Endothelial cell (in vitro differentiated cells): Measurements from ENCODE around the gene CACNA1D. TPM values are rescaled to one million over a fixed set of nuclear protein-coding genes. Genes with fewer than 3 reads are reported as not detected.

Source experiments
- DNase-seq: peaks from one replicate; pipeline ENCODE4 v3.0.0; 2021; ENCODE audit warnings: low spot score
- H3K27ac Mint-ChIP-seq: one replicate; pipeline ENCODE4 v1.8.0; 2021; ENCODE audit warnings: mixed read lengths, inconsistent platforms; ENCODE audit not compliant: unreplicated experiment
- H3K27me3 Mint-ChIP-seq: one replicate; pipeline ENCODE4 v1.8.0; 2021; ENCODE audit warnings: mild to moderate bottlenecking, moderate library complexity, mixed read lengths, inconsistent platforms; ENCODE audit not compliant: unreplicated experiment
- H3K36me3 Mint-ChIP-seq: one replicate; pipeline ENCODE4 v1.8.0; 2021; ENCODE audit warnings: mild to moderate bottlenecking, low read depth, mixed read lengths, inconsistent platforms; ENCODE audit not compliant: unreplicated experiment
- H3K4me1 Mint-ChIP-seq: one replicate; pipeline ENCODE4 v1.8.0; 2021; ENCODE audit warnings: mild to moderate bottlenecking, mixed read lengths, inconsistent platforms; ENCODE audit not compliant: unreplicated experiment
- H3K4me3 Mint-ChIP-seq: one replicate; pipeline ENCODE4 v1.8.0; 2021; ENCODE audit warnings: mild to moderate bottlenecking, mixed read lengths, inconsistent platforms; ENCODE audit not compliant: unreplicated experiment
- H3K9me3 Mint-ChIP-seq: one replicate; pipeline ENCODE4 v1.8.0; 2021; ENCODE audit warnings: mixed read lengths, inconsistent platforms; ENCODE audit not compliant: unreplicated experiment
- total RNA-seq: library from RNA; stranded (reverse); fragmentation: NEBNext Ultra II Directional; extraction: Animal tissue kit (Norgen Biotek cat#: 25700); gene quantifications from one replicate; pipeline ENCODE4 v1.2.1, GENCODE V29; 2021; ENCODE audit not compliant: unreplicated experiment
- TF ChIP-seq, protein P1 (sequence below): fragments of 200-600 bp; sonication (generic); IDR thresholded peaks from one replicate; pipeline ENCODE4 v1.5.0; 2021; ENCODE audit warnings: antibody characterized with exemption; ENCODE audit not compliant: unreplicated experiment

CACNA1D gene
- total RNA-seq, 1 donor from 2014 or later = 208 TPM

DNA sequence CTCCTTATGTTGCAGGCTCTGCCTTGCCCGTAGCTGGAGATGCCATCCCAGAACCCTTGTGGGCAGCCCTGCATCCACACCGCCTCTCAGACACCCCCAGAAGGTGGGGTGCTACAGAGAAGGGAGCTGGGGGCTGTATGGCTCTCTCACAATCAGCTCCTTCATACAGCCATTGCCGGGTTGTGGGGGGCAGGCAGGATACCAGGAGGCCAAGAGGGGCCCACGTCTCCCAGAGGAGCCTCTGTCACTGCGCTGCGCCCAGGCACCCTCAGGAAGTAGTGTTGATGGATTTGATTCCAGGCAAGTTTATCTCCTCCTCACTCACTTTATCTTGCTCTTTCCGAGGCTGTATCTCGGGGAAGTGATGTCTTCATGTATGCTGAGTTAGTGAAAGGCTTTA lies 180.2 kb downstream of the CACNA1D start:
- peaks cover 60% of the 10 kb centered on the region for H3K4me1 Mint-ChIP-seq
- TF ChIP-seq, protein P1, sequence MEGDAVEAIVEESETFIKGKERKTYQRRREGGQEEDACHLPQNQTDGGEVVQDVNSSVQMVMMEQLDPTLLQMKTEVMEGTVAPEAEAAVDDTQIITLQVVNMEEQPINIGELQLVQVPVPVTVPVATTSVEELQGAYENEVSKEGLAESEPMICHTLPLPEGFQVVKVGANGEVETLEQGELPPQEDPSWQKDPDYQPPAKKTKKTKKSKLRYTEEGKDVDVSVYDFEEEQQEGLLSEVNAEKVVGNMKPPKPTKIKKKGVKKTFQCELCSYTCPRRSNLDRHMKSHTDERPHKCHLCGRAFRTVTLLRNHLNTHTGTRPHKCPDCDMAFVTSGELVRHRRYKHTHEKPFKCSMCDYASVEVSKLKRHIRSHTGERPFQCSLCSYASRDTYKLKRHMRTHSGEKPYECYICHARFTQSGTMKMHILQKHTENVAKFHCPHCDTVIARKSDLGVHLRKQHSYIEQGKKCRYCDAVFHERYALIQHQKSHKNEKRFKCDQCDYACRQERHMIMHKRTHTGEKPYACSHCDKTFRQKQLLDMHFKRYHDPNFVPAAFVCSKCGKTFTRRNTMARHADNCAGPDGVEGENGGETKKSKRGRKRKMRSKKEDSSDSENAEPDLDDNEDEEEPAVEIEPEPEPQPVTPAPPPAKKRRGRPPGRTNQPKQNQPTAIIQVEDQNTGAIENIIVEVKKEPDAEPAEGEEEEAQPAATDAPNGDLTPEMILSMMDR = no peak
- DNase-seq = no peak
- no peaks in the 10 kb centered on the region for H3K9me3 Mint-ChIP-seq
- no peak overlapping the region for H3K27ac Mint-ChIP-seq
- no peaks in the 10 kb centered on the region for H3K27me3 Mint-ChIP-seq
- no peak overlapping the region for H3K4me3 Mint-ChIP-seq
- H3K36me3 Mint-ChIP-seq = peaks cover 32% of the 10 kb centered on the region

DNA sequence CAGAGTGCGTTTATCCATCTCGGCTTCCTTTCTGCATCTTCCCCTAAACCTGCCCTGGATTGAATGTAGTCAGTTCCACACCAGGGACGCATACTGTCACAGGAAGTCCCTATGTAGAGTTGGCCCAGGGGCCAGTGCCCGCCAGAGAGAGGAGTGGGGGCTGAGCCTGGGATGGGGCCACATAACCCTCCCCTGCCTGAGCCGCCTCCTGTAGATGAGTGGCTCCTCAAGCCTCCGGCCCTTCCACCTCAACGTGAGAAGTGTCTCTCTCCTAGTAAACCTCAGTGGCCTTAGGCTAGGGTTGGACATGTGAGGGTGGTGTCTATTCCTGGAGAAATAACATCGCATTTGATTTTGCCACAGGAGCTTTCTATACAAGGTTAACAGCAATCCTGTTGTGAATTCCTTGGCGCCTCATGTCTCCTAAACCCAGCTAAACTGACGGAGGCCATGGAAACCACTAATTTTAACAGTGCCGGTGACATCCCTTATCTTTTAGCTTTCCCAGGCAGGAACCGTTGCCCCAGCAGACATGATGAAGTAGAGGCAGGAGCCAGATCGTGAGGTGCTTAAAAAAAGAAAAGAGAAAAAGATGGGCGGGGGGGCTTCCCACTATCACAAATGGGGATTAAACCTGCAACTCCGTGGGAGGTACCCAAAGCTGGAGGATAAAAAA lies 180.7 kb downstream of the CACNA1D start:
- Mint-ChIP-seq H3K27ac (peak overlapping the region; percentile 1), H3K9me3 (no peaks in the 10 kb centered on the region), H3K4me3 (no peak overlapping the region), H3K27me3 (no peaks in the 10 kb centered on the region), H3K4me1 (peaks cover 58% of the 10 kb centered on the region), H3K36me3 (peaks cover 32% of the 10 kb centered on the region)
- DNase-seq = no peak
- TF ChIP-seq, protein P1 = no peak

DNA sequence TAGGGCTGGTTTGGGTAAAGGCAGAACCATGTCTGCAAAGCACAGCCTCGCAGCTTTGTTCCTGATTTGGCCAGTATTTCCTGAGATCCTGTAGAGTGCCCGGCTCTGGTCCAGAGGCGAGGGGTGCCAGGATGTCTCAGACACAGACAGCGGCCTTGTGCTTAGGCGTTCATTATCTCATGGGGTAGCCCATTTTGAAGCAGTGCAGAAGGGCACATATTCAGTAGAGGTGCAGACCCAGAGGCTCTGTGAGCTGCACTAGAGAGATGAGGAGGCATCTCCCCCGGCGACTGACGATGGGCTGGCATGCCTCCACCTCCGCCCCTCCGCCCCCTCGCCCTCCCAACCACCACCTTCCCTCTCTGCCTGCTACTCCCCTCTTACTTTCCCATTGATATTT lies 181.5 kb downstream of the CACNA1D start:
- Mint-ChIP-seq H3K27me3 (no peaks in the 10 kb centered on the region), H3K4me1 (peaks cover 58% of the 10 kb centered on the region), H3K9me3 (no peaks in the 10 kb centered on the region), H3K36me3 (peaks cover 32% of the 10 kb centered on the region), H3K27ac (no peak overlapping the region), H3K4me3 (no peak overlapping the region)
- TF ChIP-seq, protein P1 = no peak
- DNase-seq = no peak

DNA sequence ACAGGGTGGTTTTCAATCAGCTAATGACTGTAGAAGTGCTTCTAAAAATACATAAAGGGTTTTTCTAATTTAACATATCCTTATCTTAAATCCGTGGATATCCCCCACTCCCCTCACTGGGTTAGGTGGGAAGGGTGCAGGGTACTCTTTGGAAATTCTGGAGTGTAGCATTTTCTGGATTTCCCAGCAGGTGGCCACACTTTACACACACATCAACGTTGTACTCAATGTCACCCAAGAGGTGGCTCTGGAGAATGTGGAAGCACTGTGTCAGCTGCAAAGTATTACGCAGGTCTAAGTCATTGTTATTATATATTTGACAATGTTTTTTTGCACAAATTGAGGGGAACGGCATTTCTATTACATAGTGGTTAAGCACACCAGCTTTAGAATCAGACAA lies 183.0 kb downstream of the CACNA1D start:
- peaks cover 55% of the 10 kb centered on the region for H3K4me1 Mint-ChIP-seq
- peaks cover 32% of the 10 kb centered on the region for H3K36me3 Mint-ChIP-seq
- H3K4me3 Mint-ChIP-seq = no peak overlapping the region
- TF ChIP-seq, protein P1 = peak; percentile 36
- H3K27ac Mint-ChIP-seq = no peak overlapping the region
- H3K27me3 Mint-ChIP-seq = no peaks in the 10 kb centered on the region
- no peaks in the 10 kb centered on the region for H3K9me3 Mint-ChIP-seq
- no peak for DNase-seq

DNA sequence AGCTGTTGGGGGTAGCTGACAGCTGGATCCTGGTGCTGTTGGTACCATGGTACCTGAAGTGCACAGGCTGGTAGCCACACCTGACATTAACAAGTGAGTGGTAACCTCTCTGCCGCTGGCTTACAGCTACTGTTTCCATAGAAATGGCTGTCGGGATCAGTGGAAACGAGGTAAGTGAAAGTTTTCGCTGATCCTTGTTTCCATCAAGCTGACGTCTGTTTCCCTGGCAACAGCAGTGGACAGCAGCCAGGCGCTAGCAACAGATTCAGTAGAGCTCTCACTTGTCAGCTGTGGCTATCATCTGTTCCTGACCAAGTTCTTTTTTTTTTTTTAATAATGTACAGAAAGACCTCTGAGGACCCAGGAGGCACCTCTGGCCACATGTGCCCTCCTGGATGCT lies 185.6 kb downstream of the CACNA1D start:
- Mint-ChIP-seq H3K27me3 (no peaks in the 10 kb centered on the region), H3K27ac (no peak overlapping the region), H3K36me3 (peaks cover 14% of the 10 kb centered on the region), H3K4me3 (no peak overlapping the region), H3K4me1 (peaks cover 41% of the 10 kb centered on the region), H3K9me3 (no peaks in the 10 kb centered on the region)
- no peak for DNase-seq
- TF ChIP-seq, protein P1 = no peak
